DMS153 treated with DMSO at 0.1 percent for 48 hours (cell line): ENCODE data around the gene PRR23C.
"Not testable (repeated sequence)": the region's sequence is repeated elsewhere in the genome, so short reads cannot be mapped to it uniquely, and the experiment has no call there.

Experiments
- DNase-seq: peaks from one replicate; lab custom pipeline; 2025; ENCODE audit not compliant: unreplicated experiment; lab: John Stamatoyannopoulos, UW

The PRR23C gene

GRCh38 chr3:139044366-139045210 is at the start of gene PRR23C:
PRR23C (minus strand) TSS chr3:139044892; CDS start chr3:139044620, 272 bp downstream.
- DNase-seq: no peak

- no peak for DNase-seq
Measured at GRCh38 chr3:139093840-139094239, 49.1 kb upstream of the PRR23C start.

- no peak for DNase-seq
Measured at GRCh38 chr3:139088462-139089324, 44.0 kb upstream of the PRR23C start.

- DNase-seq: no peak
Measured at GRCh38 chr3:139087621-139088020, 42.9 kb upstream of the PRR23C start.

- no peak for DNase-seq
Measured at GRCh38 chr3:139084176-139084575, 39.5 kb upstream of the PRR23C start.

GRCh38 chr3:139074565-139075115 is 29.9 kb upstream of the PRR23C start:
- no peak for DNase-seq

GRCh38 chr3:139062918-139063317 is 18.2 kb upstream of the PRR23C start:
- DNase-seq: no peak

GRCh38 chr3:139052802-139053600 is 8.3 kb upstream of the PRR23C start:
- DNase-seq: no peak

- DNase-seq: no peak
Measured at GRCh38 chr3:139043554-139044365, 932 bp downstream of the PRR23C start.

GRCh38 chr3:139037478-139037877 is 7.2 kb downstream of the PRR23C start:
- no peak for DNase-seq

GRCh38 chr3:139032326-139033002 is 12.2 kb downstream of the PRR23C start:
- no peak for DNase-seq

- DNase-seq: not testable (repeated sequence)
Measured at GRCh38 chr3:139030576-139030975, 14.1 kb downstream of the PRR23C start.

GRCh38 chr3:139024968-139025367 is 19.7 kb downstream of the PRR23C start:
- no peak for DNase-seq

- DNase-seq: no peak
Measured at GRCh38 chr3:139020868-139021234, 23.8 kb downstream of the PRR23C start, which contains the start of gene PRR23B. PRR23B (minus strand) TSS chr3:139020926; CDS start chr3:139020661, 265 bp downstream.

- no peak for DNase-seq
Measured at GRCh38 chr3:139020036-139020867, 24.4 kb downstream of the PRR23C start.

GRCh38 chr3:139016430-139017048 is 28.2 kb downstream of the PRR23C start:
- DNase-seq: no peak

GRCh38 chr3:139006051-139006716 is 38.5 kb downstream of the PRR23C start, which contains the start of gene PRR23A:
PRR23A (minus strand) TSS chr3:139006268; CDS start chr3:139006268, 0 bp downstream.
- DNase-seq: no peak
